ENCODE measurements around the gene HOXB2. TPM values are rescaled to one million over a fixed set of nuclear protein-coding genes. Genes with fewer than 3 reads are reported as not detected.

Gene HOXB2
- total RNA-seq, 1 experiment from 2014 or later, result not detected

DNA sequence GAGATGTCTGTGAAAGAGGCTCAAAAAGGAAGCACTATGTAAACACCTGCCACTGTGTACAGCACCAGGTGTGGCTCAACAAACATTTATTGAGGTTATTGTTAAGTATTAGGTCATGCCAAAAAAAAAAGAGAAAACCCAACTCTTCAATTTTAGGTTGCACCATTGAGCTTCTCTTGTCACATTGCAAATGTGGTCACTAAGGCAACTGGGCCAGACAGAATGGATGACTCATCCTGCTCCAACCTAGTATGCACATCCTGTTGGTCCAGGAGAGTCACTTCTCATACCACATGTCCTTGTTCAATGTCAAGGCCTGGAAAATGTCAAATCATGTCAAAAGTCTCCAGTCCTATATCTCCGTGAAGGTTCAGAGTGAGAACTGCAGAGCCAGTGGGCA, 39.1 kb downstream of the HOXB2 start:
- no peak overlapping the region for H3K9ac ChIP-seq (ENCODE audit: extremely low read depth, insufficient read length, low read length)
- Mint-ChIP-seq H3K9me3 (no peaks in the 10 kb centered on the region), H3K4me1 (peaks cover 16 to 22% of the 10 kb centered on the region in 2 experiments), H3K36me3 (ENCODE audit: insufficient read depth in 1 of 3, low read depth in 3 of 3) (no peaks in the 10 kb centered on the region; a peak in 1 of 7 replicates), H3K27ac (no peak overlapping the region), H3K27me3 (ENCODE audit: low read depth) (peaks cover 76% of the 10 kb centered on the region), H3K4me3 (no peak overlapping the region)
- H4K20me1 ChIP-seq (ENCODE audit: control insufficient read depth, insufficient read depth, insufficient read length), result no peaks in the 10 kb centered on the region
- TF ChIP-seq, protein P1, sequence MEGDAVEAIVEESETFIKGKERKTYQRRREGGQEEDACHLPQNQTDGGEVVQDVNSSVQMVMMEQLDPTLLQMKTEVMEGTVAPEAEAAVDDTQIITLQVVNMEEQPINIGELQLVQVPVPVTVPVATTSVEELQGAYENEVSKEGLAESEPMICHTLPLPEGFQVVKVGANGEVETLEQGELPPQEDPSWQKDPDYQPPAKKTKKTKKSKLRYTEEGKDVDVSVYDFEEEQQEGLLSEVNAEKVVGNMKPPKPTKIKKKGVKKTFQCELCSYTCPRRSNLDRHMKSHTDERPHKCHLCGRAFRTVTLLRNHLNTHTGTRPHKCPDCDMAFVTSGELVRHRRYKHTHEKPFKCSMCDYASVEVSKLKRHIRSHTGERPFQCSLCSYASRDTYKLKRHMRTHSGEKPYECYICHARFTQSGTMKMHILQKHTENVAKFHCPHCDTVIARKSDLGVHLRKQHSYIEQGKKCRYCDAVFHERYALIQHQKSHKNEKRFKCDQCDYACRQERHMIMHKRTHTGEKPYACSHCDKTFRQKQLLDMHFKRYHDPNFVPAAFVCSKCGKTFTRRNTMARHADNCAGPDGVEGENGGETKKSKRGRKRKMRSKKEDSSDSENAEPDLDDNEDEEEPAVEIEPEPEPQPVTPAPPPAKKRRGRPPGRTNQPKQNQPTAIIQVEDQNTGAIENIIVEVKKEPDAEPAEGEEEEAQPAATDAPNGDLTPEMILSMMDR (conservative IDR thresholded peaks at IDR 0.05), result no peak
- H3K79me1 ChIP-seq (ENCODE audit: insufficient read depth, low read depth, low read length, poor library complexity, severe bottlenecking), result no peaks in the 10 kb centered on the region
- H2BK20ac ChIP-seq (ENCODE audit: low read depth, low read length, poor library complexity, severe bottlenecking), result no peak overlapping the region
- H2BK12ac ChIP-seq (ENCODE audit: insufficient read length, low read depth, low read length), result no peak overlapping the region
- peaks cover 3% of the 10 kb centered on the region; the same call in 1 of the 2 replicates for H3K27me3 ChIP-seq (ENCODE audit: insufficient read depth, low read length)
- no peak overlapping the region for H2AK5ac ChIP-seq (ENCODE audit: insufficient read length, low read length)
- H3K18ac ChIP-seq (ENCODE audit: insufficient read length, low read depth, low read length), result no peak overlapping the region
- H3K56ac ChIP-seq (ENCODE audit: insufficient read length, low read depth, low read length), result no peak overlapping the region
- no peaks in the 10 kb centered on the region for H3K23me2 ChIP-seq (ENCODE audit: insufficient read length, low read depth, low read length, poor library complexity, severe bottlenecking)
- H3K79me2 ChIP-seq (ENCODE audit: insufficient read depth, low read length), result 0 out of 2 replicates have a peak, but pooled peaks cover 2% of the 10 kb centered on the region
- no peak overlapping the region for H4K91ac ChIP-seq (ENCODE audit: insufficient read length, low read depth, low read length)
- H3K23ac ChIP-seq (ENCODE audit: insufficient read length, low read depth, low read length), result no peak overlapping the region
- no peak overlapping the region for H3K4me2 ChIP-seq (ENCODE audit: insufficient read depth, insufficient read length, low read length)
- no peaks in the 10 kb centered on the region for H3K9me3 ChIP-seq (ENCODE audit: control insufficient read depth, low read depth, low read length)
- no peak overlapping the region for H4K8ac ChIP-seq (replicated peaks; ENCODE audit: insufficient read length, low read depth, low read length)
- H3T11ph ChIP-seq (ENCODE audit: low read length), result no peak overlapping the region
- H2BK120ac ChIP-seq (ENCODE audit: low read depth, low read length, poor library complexity, severe bottlenecking), result no peak overlapping the region
- no peak overlapping the region for H2BK15ac ChIP-seq (ENCODE audit: low read depth, low read length)
- H4K5ac ChIP-seq (ENCODE audit: insufficient read length, low read depth, low read length), result no peak overlapping the region
- no peak overlapping the region for H3K27ac ChIP-seq (ENCODE audit: insufficient read length, low read depth, low read length)
- H3K4me1 ChIP-seq (ENCODE audit: insufficient read depth, low read length), result no peaks in the 10 kb centered on the region
- H2BK5ac ChIP-seq (ENCODE audit: insufficient read length, low read length), result no peak overlapping the region
- WGBS (ENCODE audit: extremely low coverage, insufficient read length, low lambda C conversion rate), result no CpG with 5 or more reads among the region's 1 CpG
- no peak overlapping the region for H3K14ac ChIP-seq (ENCODE audit: insufficient read depth, low read length)
- no peak overlapping the region for H3K4ac ChIP-seq (ENCODE audit: low read depth, low read length)
- no peak for DNase-seq
- no peak overlapping the region for H2AFZ ChIP-seq (ENCODE audit: low read length)
